GM18526 (cell line): ENCODE data around the gene SLC44A1.

Experiments
- POLR2A ChIP-seq: IDR thresholded peaks from 3 replicates; pipeline ENCODE4 v1.6.1; 2011; ENCODE audit not compliant: insufficient read length; ENCODE audit errors: extremely low read depth

The SLC44A1 gene

DNA sequence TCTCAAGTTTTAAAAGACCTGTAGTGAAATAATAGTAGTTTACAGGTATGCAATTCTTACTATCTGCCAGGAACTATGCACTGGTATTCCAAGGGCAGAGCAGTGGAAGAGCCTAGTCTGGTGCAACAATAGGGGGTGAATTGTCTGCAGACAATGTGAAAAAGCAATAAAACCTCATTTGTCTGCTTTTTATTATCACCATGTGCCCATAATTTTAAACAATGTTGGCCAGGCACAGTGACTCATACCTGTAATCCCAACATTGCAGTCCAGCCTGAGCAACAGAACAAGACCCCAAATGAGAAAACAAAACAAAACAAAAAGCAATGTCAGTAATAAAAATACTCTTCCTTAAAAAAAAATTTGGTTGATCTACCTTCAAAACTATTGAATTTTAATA is 12.2 kb upstream of the SLC44A1 start:
- no peak for TF ChIP-seq POLR2A

DNA sequence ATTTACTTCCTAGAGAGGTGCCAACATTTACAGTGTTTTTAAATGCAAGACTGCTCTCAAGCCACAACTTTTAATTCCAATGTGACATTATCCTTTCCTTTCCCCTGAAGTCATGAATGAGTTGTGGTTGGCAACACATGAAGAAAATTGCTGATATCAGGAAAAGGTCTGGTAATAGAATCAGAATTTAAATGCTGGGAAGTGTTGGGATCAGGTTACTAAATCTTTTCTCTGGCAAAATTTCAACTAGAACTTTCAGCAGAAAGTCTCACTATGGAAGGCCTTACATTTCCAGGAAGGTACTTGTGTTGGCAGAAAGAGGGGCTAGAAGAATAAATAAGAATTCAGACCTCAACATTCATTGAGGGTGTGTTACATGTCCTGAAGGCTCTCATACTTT is 10.6 kb upstream of the SLC44A1 start:
- no peak for TF ChIP-seq POLR2A

DNA sequence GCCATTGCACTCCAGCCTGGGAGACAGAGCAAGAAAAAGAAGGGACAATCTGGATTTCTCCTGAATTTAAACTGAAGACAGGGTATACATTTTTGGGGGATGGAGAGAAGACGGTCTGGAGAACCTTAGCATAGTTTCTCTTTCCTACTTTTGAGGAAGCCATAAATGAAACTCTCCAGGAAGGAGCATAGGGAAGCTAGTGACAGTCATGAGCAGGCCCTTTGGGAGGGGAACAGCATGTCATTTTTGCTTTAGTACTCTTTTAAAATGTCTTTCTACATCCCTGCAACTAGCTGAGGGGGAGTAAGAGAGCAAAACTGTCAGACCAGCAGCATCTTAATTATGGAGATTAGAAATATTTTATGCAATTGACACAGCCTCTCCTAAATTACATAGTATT is 8.2 kb upstream of the SLC44A1 start:
- TF ChIP-seq POLR2A, result no peak

DNA sequence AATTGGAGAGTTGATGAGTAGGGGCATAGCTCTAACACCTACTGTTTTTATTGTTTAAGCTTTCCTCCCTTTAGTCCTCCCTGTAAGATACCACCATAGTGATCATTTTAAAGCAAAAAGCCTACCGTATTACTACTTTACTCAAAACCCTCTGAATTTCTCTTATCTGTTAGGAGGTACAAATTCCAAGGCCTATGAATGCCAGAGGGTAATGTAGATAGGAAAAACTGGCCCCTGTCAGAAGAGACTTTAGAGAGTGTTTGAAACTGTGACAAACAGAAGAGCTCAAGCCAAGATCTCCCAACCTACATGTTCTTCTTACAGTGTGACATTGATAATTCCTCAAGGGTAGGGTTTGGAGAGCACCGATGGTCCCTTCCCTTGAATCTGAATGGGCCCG is 7.2 kb upstream of the SLC44A1 start:
- no peak for TF ChIP-seq POLR2A

DNA sequence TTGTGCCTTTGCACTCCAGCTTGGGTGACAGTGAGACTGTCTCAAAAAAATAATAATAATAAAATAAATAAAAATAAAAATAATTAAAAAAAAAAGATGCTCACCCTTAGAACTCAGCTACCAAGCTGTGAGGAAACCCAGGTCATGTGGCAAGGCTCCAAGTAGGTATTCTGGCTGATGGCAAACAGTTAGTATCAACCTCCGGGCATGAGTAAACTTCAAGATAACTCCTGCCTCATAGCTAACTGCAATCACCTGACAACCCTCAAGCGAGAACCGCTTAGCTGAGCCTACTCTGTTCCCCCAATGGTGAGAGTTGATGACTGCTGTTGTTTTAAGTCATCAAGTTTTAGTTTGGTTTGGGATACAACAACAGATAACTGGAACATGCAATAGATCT is 6.1 kb upstream of the SLC44A1 start:
- no peak for TF ChIP-seq POLR2A

DNA sequence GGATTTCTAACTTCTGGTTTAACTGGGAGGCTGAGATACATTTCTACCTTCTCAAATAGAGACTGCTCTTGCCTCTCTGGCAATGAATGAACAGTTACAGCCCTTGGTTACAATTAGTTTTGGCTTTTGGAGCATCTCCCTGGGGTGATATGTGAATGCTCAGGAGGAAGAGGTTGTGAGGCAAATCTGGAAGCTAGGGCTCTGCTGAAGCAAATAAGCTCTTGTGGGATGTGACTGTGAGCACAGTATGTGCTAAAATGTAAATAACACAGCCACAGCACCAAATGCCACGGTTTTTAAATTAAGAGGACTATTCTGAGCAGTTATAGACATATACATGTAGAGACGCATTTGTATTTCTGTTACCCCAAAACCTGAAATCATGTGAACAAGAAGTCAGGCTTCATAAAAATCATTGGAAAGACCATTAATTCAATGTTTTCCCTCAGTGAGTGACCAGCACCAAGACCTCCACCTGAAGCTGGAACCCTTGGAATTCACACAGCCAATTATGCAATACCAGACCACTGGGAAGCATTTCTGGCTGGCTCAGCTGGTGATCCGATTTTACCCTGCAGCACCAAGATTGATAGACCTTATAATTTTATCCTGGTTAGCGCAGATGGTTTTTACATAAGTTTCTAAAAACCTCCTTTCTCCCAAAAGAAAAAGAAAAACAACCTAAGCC is 3.0 kb upstream of the SLC44A1 start:
- no peak for TF ChIP-seq POLR2A

DNA sequence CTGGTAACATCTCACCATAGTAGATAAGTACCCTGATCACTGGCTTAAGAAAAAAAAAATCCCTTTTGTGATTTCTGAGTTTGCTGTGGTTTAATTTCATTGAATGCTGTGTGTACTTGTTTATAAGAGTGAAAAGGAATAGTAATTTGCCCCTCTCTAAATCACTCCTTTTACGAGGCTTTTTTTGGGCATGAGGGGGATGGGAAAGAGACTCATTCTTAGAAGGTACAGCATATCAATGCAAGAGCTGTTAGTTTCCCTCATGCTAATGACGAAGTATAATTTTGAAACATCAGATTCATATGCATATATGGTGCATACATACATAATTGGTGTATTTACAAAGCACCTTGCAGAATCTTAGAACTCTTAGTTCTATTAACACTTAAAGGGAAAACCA is 2.4 kb upstream of the SLC44A1 start:
- no peak for TF ChIP-seq POLR2A

DNA sequence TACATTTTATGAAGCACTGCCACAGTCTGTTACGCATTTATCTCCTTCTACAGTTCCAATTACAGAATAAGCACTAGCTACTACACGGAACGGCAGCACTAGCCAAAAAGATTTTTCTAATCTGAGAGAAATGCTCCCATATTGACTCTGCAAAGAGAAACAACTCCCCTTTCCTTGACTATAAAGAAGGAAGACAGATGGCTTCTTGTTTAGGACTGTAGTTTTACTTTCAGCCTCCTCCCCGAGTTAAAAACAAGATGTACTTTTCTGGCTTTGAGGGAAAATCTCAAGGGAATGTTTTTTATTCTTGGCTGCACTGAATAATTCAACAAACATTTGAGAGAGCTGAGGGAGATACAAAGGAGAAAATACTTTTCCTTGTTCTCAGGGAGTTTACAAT is 1.9 kb upstream of the SLC44A1 start:
- no peak for TF ChIP-seq POLR2A

DNA sequence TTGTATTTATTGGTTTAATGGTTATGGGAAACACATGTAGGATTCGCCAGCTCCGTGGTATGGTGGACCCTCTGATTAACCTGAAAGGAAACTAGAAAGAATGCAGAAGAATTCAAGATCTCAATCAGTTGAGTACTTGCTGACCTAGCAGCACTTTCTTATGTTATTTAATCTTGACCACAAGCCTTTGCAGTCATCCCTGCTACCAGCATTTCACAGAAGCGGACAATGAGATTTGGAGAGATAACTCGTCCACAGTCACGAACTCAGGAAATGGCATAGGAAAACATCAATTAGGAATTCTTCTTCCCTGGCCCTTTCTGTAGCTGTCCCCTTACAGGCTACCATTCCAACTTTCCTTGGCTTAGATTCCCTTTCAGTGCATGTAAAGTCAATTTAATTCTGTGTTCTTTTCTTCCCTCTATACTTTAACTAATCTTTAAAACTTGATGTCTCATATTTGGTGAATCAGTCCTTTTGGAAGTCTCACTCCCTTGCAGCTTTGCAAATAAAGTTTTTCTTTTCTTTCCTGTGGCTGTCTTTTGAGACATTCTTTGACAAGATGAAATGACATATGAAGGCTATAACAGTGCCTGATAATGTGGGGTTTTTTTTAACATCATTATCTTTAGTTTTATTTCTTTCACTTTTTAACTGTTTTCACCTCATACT is 1.3 kb upstream of the SLC44A1 start:
- TF ChIP-seq POLR2A, result no peak

DNA sequence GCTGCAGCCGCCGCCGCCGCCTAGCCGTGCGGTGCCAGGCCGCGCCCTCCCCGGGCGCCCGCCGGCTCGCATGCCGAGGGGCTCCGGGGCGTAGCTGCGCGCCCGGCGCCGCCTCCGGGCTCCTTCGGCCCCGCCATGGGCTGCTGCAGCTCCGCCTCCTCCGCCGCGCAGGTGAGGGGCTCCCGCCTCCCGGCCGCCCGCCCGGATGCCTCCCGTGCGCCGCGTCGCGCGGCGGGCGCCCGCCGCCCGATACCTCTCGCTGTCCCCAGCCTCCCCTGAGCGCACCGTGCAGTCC is 230 bp downstream of the SLC44A1 start:
- TF ChIP-seq POLR2A, result peak; percentile 20

DNA sequence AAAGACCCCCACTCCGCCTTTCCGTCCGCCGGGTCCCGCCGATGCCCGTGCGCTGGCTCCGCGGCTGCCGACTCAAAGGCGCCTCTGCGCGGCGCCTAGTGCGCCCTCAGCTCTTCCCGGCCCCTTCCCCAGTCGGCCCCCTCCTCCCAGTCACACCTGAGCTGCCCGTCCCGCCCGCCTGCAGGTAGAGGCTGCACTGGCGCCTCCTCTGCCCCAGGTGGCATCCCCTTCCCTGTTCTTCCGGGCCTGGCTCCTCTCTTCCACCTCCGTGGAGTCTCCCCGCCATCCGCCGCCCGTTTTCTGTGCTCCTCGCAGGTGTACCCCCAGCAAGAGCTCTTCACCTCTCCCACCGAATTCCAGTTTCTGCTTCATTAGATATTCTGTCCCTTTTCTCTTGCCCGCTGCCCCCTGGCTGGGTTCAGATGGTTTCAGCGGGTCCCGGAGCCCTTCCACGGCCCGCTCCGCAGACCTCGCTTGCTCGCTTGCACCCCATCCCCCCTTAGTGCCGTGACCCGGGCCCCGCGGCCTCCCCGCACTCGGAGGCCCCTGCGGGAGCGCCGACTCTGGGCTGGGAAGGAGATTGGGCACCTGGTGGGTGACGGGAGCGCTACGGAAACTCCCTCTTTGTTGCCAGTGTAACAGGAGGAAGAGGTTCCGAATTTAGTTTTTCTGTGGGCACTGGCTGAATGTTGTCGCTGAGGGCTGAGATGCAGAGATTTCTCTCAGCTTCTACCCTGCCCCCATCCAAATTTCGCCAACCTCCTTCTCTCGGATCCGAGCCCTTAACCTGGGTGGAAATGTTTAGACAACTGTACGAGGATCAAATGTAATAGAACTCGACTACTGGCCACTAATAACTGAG is 809 bp downstream of the SLC44A1 start:
- TF ChIP-seq POLR2A, result no peak

DNA sequence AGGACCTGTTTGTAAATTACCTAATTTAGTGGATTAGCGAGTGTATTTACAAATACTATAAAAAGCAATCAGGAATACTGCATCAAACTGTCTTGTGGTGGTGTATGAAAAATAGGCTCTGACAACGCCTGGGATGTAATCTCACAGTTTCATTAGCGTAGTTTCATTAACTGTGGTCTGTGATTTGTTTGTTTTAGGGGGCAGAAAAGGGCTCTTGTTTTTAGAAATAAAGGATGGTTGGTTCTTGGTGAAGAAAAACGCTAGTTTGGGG is 1.4 kb downstream of the SLC44A1 start:
- no peak for TF ChIP-seq POLR2A

DNA sequence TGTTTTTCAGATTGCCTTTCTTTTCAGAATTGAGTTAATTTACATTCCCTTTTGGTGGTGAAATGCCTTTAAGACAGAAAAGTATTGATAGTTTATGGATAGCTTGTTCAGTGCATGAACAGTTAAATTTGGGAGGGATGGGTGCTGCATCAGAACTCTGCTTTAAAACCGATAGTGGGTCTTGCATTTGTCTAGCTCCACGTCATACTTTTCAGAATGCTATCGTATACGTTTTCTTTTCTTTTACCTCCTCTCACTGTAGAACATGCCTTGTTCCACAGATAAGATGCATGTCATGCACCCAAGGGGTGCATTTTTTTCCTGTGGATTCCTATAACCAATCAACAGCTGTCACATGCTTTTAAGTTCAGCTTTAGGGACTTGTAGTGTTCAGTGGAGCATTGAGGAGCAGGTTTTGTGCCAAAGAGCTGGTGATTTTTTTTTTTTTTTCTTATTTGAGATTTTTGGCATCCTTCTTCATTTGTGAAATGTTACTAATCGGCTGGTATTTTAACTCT is 2.3 kb downstream of the SLC44A1 start:
- no peak for TF ChIP-seq POLR2A

DNA sequence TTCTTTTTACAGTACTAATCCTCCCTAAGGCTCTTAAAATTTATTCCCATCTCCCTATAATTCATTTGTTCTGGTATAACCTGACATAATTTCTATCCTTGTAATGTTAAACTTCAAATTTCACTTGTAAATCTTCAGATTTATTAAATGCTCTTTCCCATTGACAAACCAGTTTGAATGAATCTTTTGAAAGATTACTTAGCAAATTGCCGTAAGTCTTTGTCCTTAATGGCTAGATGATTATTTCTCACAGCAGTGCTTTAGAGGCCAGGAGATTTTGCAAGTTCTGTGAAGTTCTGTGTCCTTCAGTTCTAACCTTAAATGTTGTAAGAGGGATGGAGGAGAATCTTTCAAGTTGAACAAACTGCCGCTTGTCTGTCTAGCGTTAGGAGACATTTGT is 4.2 kb downstream of the SLC44A1 start:
- TF ChIP-seq POLR2A, result no peak

DNA sequence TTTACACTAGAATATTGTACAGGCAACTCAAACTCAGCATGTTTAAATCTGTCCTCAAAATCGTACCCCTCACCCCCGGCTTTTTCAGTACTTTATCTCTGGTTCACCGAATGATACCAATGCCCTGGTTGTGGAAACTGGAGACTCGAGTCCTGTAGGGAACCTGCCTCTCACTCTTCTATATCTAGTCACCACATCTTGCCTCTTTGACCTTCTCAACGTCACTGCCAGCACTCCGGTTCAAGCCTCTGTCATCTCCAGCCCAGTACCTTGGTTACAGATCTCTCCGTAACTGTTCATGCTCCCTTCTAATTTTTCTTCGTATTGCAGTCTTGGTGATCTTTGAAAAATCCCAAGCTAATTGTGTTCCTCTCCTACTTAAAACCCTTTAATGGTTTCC is 6.7 kb downstream of the SLC44A1 start:
- TF ChIP-seq POLR2A, result no peak

DNA sequence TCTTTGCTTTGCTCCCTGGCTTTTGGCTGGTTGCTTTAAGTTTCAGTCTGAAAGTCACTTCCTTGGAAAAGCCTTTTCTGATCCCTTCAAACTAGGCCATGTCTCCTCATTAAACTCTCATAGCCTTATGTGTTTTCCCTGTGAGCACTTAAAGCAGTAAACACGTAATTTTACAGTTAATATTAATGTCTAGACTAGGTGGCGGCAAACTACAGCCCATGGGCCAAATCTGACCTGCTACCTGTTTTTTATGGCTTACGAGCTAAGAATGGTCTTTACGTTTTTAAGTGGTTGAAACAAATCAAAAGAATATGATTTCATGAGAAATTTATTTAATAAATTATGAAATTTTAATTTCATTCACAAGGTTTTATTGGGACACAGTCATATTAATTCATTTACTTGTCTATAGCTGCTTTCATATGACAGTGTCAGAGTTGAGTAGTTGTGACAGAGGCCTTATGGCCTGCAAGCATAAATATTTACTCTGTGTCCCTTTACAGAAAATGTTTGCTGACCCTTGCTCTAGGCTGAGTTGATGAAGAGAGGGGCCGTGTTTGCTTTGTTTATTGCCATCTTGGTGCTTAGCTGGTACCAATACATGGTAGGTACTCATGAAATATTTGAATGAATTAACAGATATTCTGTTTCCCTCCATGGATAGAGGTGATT is 7.4 kb downstream of the SLC44A1 start:
- no peak for TF ChIP-seq POLR2A

DNA sequence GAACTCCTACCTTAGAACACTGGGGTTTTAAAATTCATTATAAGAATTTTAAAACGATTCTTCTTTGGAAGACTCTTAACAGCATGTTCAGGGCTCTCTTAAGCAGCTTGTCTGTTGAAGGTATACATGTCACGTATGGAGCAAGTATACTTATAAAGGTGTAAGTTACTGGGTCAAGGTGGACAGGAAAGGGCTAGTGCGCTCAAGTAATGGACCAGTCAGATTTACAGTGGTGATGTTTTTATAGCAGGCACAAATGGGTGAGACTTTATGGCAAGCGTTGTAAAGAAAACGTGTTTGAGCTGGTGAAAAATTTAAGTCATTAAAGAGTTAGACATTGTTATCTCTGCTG is 7.9 kb downstream of the SLC44A1 start:
- no peak for TF ChIP-seq POLR2A

DNA sequence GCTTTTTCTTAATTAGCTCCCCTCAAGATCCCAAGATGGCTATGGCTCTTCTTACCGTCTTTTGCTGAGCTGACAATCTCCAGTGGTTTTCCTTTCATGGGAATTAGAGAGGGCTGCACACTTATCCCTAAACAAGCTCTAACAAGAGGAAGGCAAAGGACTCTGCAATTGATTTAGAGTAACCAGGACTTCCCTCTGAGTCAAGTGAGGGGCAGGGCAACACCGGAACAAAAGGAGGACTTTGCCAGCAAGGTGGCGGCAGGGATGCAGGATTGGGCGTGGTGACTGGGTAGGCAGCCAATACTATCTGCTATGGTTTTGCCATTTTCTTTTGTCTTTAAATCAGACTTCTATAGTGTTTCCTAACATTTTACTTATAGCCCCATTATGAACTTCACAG is 9.8 kb downstream of the SLC44A1 start:
- TF ChIP-seq POLR2A, result no peak
